Smooth muscle cell (in vitro differentiated cells): Measurements from ENCODE around the gene LAMC1. TPM values are rescaled to one million over a fixed set of nuclear protein-coding genes. Genes with fewer than 3 reads are reported as not detected.

Experiments used
- DNase-seq: peaks from one replicate; lab custom pipeline; 2025; ENCODE audit not compliant: unreplicated experiment; lab: John Stamatoyannopoulos, UW
- H2AFZ ChIP-seq: fragments of 200-600 bp; sonication (generic); 2 replicates; pipeline ENCODE4 v1.6.0; 2016; ENCODE audit warnings: antibody characterized with exemption, low read depth, mild to moderate bottlenecking
- H3F3A ChIP-seq: fragments of 200-600 bp; sonication (generic); 2 replicates; pipeline ENCODE4 v1.6.0; 2017; ENCODE audit warnings: antibody characterized with exemption, low read depth
- H3K27ac ChIP-seq: fragments of 200-600 bp; sonication (generic); 2 replicates; pipeline ENCODE4 v1.5.1; 2016; ENCODE audit warnings: low read depth, mild to moderate bottlenecking
- H3K27me3 ChIP-seq: fragments of 200-600 bp; sonication (generic); 2 replicates; pipeline ENCODE4 v1.6.1; 2016; ENCODE audit warnings: low read depth, mild to moderate bottlenecking
- H3K36me3 ChIP-seq: fragments of 200-600 bp; sonication (generic); 2 replicates; pipeline ENCODE4 v1.5.1; 2016; ENCODE audit warnings: low read depth
- H3K4me1 ChIP-seq: fragments of 200-600 bp; sonication (generic); 2 replicates; pipeline ENCODE4 v1.5.1; 2016; ENCODE audit warnings: low read depth
- H3K4me2 ChIP-seq: fragments of 200-600 bp; sonication (generic); 2 replicates; pipeline ENCODE4 v1.6.0; 2016; ENCODE audit warnings: mild to moderate bottlenecking
- H3K4me3 ChIP-seq: fragments of 200-600 bp; sonication (generic); 2 replicates; pipeline ENCODE4 v1.5.1; 2016; ENCODE audit warnings: mild to moderate bottlenecking
- H3K79me2 ChIP-seq: fragments of 200-600 bp; sonication (generic); 2 replicates; pipeline ENCODE4 v1.6.0; 2016; ENCODE audit warnings: low read depth, mild to moderate bottlenecking
- H3K9ac ChIP-seq: fragments of 200-600 bp; sonication (generic); 2 replicates; pipeline ENCODE4 v1.6.0; 2016; ENCODE audit warnings: low read depth
- H3K9me3 ChIP-seq: fragments of 200-600 bp; sonication (generic); replicated peaks from 2 replicates; pipeline ENCODE4 v1.5.1; 2016; ENCODE audit warnings: low read depth
- H4K20me1 ChIP-seq: fragments of 200-600 bp; sonication (generic); 2 replicates; pipeline ENCODE4 v1.6.0; 2016; ENCODE audit warnings: low read depth
- WGBS: methylation state at CpG from one replicate; pipeline ENCODE4 v1.1.7; 2016; ENCODE audit warnings: low lambda C conversion rate; 5-methylcytosine and 5-hydroxymethylcytosine counted together
- polyA plus RNA-seq: library from polyadenylated mRNA; unstranded; fragments of >200 nt; fragmentation: Nextera tagmentation; extraction: Ambion mirVana; gene quantifications from 2 replicates; pipeline ENCODE4 v1.2.1, GENCODE V29; 2016
- small RNA-seq: library from RNA; depleted of rRNA; stranded (forward); fragments of <200 nt; gene quantifications from one replicate; pipeline ENCODE3, GENCODE V24; 2014
- total RNA-seq: library from RNA; depleted of rRNA; stranded (reverse); fragments of >200 nt; gene quantifications from 2 replicates; pipeline ENCODE4 v1.2.3, GENCODE V29; 2014
- TF ChIP-seq, protein P1 (sequence below): fragments of 200-600 bp; sonication (generic); IDR thresholded peaks from 2 replicates; pipeline ENCODE4 v1.5.1; 2017; ENCODE audit warnings: borderline replicate concordance, mild to moderate bottlenecking, antibody characterized with exemption; ENCODE audit not compliant: insufficient read depth, poor library complexity, severe bottlenecking

The LAMC1 gene
- total and polyA plus RNA-seq, 2 experiments from 2014 or later, result 64.9 to 137 TPM

GRCh38 chr1:183194527-183195141 is 171.4 kb downstream of the LAMC1 start:
- Histone ChIP-seq H3K9me3 (no peaks in the 10 kb centered on the region), H3F3A (peaks cover 6% of the 10 kb centered on the region), H4K20me1 (no peaks in the 10 kb centered on the region), H3K4me2 (peak overlapping the region; percentile 54), H3K9ac (peak overlapping the region; percentile 50), H3K4me3 (no peak overlapping the region), H3K27ac (peak overlapping the region; percentile 98), H3K79me2 (no peaks in the 10 kb centered on the region), H3K27me3 (no peaks in the 10 kb centered on the region), H3K36me3 (no peaks in the 10 kb centered on the region), H3K4me1 (peaks cover 10% of the 10 kb centered on the region), H2AFZ (no peak overlapping the region)
- 60% methylated on average over 1 of the region's 1 CpG for WGBS
- DNase-seq, result no peak
- TF ChIP-seq, protein P1, sequence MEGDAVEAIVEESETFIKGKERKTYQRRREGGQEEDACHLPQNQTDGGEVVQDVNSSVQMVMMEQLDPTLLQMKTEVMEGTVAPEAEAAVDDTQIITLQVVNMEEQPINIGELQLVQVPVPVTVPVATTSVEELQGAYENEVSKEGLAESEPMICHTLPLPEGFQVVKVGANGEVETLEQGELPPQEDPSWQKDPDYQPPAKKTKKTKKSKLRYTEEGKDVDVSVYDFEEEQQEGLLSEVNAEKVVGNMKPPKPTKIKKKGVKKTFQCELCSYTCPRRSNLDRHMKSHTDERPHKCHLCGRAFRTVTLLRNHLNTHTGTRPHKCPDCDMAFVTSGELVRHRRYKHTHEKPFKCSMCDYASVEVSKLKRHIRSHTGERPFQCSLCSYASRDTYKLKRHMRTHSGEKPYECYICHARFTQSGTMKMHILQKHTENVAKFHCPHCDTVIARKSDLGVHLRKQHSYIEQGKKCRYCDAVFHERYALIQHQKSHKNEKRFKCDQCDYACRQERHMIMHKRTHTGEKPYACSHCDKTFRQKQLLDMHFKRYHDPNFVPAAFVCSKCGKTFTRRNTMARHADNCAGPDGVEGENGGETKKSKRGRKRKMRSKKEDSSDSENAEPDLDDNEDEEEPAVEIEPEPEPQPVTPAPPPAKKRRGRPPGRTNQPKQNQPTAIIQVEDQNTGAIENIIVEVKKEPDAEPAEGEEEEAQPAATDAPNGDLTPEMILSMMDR, result no peak

GRCh38 chr1:183195142-183195574 is 171.9 kb downstream of the LAMC1 start:
- H3K4me2 ChIP-seq, result peak overlapping the region; percentile 54
- WGBS, result 28% methylated on average over 3 of the region's 3 CpGs
- peak overlapping the region; percentile 98 for H3K27ac ChIP-seq
- peaks cover 6% of the 10 kb centered on the region for H3F3A ChIP-seq
- H3K4me3 ChIP-seq, result no peak overlapping the region
- no peaks in the 10 kb centered on the region for H3K27me3 ChIP-seq
- no peaks in the 10 kb centered on the region for H3K79me2 ChIP-seq
- no peak for DNase-seq
- no peak overlapping the region for H2AFZ ChIP-seq
- peaks cover 10% of the 10 kb centered on the region for H3K4me1 ChIP-seq
- H4K20me1 ChIP-seq, result no peaks in the 10 kb centered on the region
- H3K36me3 ChIP-seq, result no peaks in the 10 kb centered on the region
- peak overlapping the region; percentile 50 for H3K9ac ChIP-seq
- TF ChIP-seq, protein P1, result no peak
- no peaks in the 10 kb centered on the region for H3K9me3 ChIP-seq

Small RNA genes within 50 kb of the gene (small RNA-seq; reads per million reads assigned to genes)
- not detected for gene RNU6-41P

Other genes with a start within 250 kb of the LAMC1 start
- gene NPL, start 233.6 kb upstream of the LAMC1 start, total RNA-seq, result 1.3 and 2.1 TPM in 2 replicates
- gene NPL, start 233.6 kb upstream of the LAMC1 start, polyA plus RNA-seq, result 1.4 and 2.3 TPM in 2 replicates
- 99.2 and 138 TPM in 2 replicates for gene DHX9, start 184.1 kb upstream of the LAMC1 start, total RNA-seq
- gene DHX9, start 184.1 kb upstream of the LAMC1 start, polyA plus RNA-seq, result 65.4 and 69.5 TPM in 2 replicates
- gene SHCBP1L, start 70.3 kb upstream of the LAMC1 start, total RNA-seq, result not detected in 2 replicates
- not detected in 2 replicates for gene SHCBP1L, start 70.3 kb upstream of the LAMC1 start, polyA plus RNA-seq
- gene LAMC2, start 162.8 kb downstream of the LAMC1 start, total RNA-seq, result 120 TPM in 2 replicates
- 35.1 and 117 TPM in 2 replicates for gene LAMC2, start 162.8 kb downstream of the LAMC1 start, polyA plus RNA-seq